ENCODE measurements around the gene DNAH8.
"Not testable (repeated sequence)": the region's sequence is repeated elsewhere in the genome, so short reads cannot be mapped to it uniquely, and the experiment has no call there.

Gene DNAH8

GRCh38 chr6:38831865-38832264 lies 116.8 kb downstream of the DNAH8 start:
- no peak for DNase-seq

- no peak for DNase-seq
Observed at GRCh38 chr6:38833320-38833719, 118.2 kb downstream of the DNAH8 start.

GRCh38 chr6:38836585-38836984 lies 121.5 kb downstream of the DNAH8 start:
- no peak for DNase-seq

GRCh38 chr6:38837101-38837500 lies 122.0 kb downstream of the DNAH8 start:
- DNase-seq = no peak

GRCh38 chr6:38843798-38844197 lies 128.7 kb downstream of the DNAH8 start:
- DNase-seq = no peak

GRCh38 chr6:38845931-38846330 lies 130.8 kb downstream of the DNAH8 start:
- no peak for DNase-seq

- no peak for DNase-seq
Observed at GRCh38 chr6:38846361-38846760, 131.2 kb downstream of the DNAH8 start.

GRCh38 chr6:38846844-38847243 lies 131.7 kb downstream of the DNAH8 start:
- DNase-seq = no peak

- DNase-seq = no peak
Observed at GRCh38 chr6:38847497-38847896, 132.4 kb downstream of the DNAH8 start.

- no peak for DNase-seq
Observed at GRCh38 chr6:38848760-38849159, 133.6 kb downstream of the DNAH8 start.

GRCh38 chr6:38852215-38852614 lies 137.1 kb downstream of the DNAH8 start:
- DNase-seq = no peak

GRCh38 chr6:38853236-38853635 lies 138.1 kb downstream of the DNAH8 start:
- no peak for DNase-seq

GRCh38 chr6:38856492-38856891 lies 141.4 kb downstream of the DNAH8 start:
- DNase-seq = no peak

- no peak for DNase-seq
Observed at GRCh38 chr6:38857815-38858214, 142.7 kb downstream of the DNAH8 start.

GRCh38 chr6:38860041-38860440 lies 144.9 kb downstream of the DNAH8 start:
- no peak for DNase-seq

GRCh38 chr6:38861926-38862401 lies 146.9 kb downstream of the DNAH8 start:
- no peak for DNase-seq

GRCh38 chr6:38865521-38866174 lies 150.5 kb downstream of the DNAH8 start:
- DNase-seq = no peak

- DNase-seq = no peak
Observed at GRCh38 chr6:38867726-38868125, 152.6 kb downstream of the DNAH8 start.

GRCh38 chr6:38871741-38872568 lies 156.8 kb downstream of the DNAH8 start:
- DNase-seq = peak in 35 of 58 donors; percentile 1 to 27 (median 8)

- no peak for DNase-seq
Observed at GRCh38 chr6:38873001-38873400, 157.9 kb downstream of the DNAH8 start.

GRCh38 chr6:38873816-38874215 lies 158.7 kb downstream of the DNAH8 start:
- DNase-seq = not testable (repeated sequence)

GRCh38 chr6:38876475-38876874 lies 161.4 kb downstream of the DNAH8 start:
- peak in 47 of 58 donors; percentile 1 to 71 (median 30) for DNase-seq

- DNase-seq = no peak
Observed at GRCh38 chr6:38877721-38878120, 162.6 kb downstream of the DNAH8 start.

Measured in anterior cingulate cortex (tissue), 58 donors.